Stimulated activated CD4-positive, alpha-beta T cell treated with anti-CD3 and anti-CD28 coated beads, Interleukin-4, amount 100 ng/mL, for 24 hours (primary cell): Measurements from ENCODE around the gene PTPRF.

Experiments
- DNase-seq: peaks from one replicate; pipeline ENCODE4 v3.0.0-alpha.2; 2020

PTPRF gene

DNA sequence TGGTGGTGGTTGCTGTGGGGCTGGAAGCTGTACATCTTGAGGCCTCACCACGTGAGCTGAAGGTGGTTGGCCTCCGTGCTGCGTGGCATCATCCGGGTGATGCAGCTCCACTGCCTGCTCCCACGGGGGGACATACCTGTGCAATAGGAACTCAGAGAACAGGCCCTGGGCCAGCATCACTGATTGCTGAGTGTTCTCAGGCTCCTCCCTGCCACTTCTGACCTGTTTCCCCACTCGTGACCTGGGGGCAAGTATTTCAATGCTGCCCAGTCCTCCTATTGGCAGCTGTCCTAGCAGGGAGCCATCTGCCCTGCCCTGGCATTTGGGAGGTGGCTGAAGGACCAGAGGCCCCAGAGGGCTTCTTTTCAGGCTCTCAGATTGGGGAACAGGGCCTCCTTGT lies 26.1 kb downstream of the PTPRF start:
- no peak for DNase-seq

DNA sequence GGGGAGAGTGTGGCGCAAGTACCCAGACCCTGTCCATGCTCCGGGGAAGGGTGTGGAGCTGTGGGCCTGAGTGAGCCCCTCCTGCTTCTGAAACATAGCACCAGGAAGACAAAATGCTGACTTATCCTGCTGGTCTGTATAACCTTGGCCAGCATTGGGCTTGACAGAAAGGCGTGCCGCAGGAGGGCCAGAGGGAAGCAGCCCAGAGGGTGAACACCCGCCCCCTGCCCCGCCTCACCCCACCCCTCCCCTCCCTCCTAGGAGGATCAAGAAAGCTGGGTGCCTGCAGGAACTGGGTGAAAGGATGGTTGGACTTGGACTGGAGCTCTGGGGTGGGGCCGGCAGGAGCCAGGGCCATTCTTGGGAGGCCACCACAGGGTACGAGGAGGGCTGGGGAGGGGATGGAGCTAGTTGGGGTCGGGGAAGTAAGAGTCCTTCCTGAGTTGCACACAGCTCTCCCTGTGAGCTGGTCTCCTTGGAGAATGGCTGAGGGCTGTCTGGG lies 27.1 kb downstream of the PTPRF start:
- DNase-seq = no peak

DNA sequence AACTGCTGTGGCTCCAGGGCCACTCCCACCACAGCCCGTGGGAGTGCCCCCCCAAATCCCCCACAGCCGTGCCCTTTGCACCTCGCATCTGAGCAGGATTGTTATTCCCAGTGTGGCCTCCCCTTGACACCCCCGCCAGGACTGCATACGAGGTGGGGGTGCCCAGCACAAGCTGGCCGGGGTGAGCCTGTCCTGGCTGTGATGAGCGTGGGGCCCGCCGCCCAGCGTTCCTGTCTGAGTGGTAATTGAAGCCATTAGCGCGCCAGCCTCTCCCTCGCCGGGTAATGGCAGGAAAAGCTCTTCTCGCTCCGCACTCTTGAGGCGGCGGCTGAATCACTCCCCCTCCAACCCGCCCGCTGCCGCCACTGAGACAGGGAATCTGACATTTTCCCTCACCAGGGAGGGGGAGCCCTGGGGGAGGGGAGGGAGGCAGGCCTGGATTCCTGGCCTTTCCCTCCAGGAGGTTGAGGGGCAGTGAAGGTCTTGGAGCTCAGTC lies 27.7 kb downstream of the PTPRF start:
- no peak for DNase-seq

DNA sequence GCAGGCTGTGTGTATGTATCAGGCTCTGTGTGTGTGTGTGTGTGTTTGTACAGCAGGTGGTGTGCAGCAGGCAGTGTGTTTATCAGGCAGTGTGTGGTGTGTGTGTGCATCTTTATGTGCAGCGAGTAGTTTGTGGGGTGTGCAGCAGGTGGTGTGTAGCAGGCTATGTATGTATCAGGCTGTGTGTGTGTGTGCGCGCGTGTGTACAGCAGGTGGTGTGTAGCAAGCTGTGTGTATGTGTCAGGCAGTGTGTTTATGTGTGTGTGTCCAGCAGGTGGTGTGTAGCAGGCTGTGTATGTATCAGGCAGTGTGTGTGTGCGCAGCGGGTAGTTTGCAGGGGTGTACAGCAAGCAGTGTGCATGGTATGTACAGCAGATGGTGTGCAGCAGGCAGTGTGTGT lies 29.0 kb downstream of the PTPRF start:
- no peak for DNase-seq

DNA sequence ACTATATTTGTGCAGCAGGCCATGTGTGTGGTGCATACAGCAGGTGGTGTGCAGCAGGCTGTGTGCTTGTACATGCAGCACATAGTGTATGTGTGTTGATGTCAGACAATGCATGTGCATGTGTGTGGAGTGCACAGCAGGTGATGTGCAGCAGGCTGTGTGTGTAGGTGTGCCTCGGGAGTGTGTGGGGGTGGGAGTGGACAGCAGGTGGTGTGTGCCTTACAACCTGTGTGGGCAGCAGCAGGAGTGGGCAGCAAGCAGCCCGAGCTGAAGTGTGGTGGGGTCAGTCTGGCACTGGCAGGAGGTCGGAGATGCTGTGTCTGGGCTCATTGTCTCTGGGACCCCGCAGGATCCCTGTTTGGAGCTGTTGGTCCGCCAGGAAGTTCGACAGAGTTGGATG lies 29.6 kb downstream of the PTPRF start:
- no peak for DNase-seq

DNA sequence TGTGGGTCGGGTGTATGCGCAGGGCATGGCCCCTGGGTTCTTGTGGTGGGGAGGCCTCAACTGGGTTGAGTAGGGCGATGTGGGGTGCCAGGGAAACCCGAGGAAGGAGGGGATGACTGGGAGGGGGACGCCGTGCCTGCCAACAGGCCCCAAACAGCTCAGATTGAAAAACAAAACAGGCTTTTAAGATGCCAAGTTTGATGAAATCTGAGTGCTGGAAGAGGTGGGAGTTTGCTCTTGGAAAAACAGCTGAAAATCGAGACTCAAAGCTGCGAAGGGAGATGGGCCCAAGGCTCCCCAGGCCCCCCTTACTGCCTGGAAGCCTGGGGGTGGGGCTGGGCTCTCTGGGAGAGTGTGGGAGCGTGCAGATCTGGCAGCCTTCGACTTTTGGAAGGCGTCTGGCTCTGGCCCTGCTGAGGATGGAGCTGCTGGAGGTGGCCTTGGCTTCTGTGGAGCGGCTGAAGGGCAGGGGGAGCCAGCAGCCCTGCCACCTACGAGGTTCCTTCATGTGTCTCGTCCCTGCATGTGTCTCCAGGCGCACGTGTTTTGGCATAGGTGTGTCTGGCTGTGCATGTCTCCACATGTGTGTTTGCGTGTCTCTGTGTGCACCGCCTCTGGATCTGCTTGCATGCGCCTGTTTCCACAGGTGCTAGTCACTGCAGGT lies 33.3 kb downstream of the PTPRF start:
- DNase-seq = no peak

DNA sequence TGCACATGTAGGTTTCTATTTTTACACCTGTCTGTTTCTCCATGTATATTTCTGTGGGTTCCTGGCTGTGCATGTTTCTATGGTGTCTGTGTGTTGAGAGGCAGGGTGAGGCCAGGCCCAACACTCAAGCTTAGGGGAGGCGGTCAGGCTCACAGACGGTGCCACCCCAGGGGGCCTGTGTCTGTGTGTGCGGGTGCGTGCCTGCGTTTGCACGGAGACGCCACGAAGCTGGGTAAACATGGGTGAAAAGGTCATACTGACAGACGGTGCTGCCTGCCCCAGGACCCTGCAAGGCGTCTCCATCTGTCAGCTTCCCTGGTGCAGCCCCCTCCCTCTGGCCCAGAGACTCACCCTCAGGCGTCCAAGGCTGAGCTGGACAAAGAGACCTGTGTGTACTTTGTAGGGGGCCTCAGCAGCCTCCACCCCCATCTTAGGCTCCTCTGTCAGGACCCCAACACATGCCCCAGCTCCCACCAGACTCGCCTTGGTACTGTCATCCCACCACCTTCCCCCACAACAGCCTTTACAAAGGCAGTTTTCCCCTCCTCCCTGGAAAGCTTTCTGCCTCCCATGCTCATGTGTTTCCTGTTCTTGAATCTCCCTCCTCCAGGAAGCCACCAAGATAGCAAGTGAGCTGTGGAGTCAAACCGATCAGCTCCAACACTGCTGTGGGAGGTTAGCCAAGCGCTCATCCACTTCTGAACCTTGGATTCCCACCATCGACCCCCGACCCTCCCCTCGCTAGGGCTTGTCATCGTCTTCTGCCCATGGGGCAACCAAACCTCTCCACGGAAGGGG lies 34.1 kb downstream of the PTPRF start:
- DNase-seq = no peak

DNA sequence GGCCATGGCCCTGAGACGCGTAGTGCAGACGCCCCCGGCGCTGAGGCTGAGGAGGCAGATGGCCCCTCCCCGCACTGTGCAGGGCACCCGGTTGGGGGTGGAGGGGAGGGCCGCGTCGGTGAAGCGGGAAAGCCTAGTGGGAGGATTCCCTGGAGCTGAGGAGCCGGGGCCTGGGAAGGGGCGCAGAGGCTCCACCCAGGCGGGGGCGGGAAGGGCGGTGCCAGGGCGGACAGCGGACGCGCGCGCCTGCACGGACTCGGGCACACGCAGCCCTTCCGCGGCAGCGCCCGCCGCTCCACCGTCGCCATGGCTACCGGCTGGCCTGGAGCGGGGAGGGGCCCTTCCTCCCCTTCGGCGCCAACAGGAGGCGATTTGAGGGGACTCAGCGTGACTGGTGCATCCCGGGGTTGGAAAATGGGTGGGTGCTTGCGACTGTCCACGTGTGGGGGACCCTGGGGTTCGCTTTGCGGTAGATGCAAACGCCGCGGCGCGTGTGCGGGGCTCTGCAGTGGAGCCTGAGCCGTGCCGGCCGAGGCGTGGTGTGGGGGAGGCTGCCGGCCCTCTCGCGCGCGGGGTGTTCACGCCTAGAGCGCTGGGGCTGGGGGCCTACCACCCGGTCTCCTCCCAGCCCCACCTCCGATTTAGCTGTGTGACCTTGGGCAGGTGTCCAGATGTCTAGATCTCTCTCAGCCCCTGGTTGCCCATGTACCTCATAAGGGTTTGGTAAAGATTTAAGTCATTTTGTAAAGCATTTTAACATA lies 35.1 kb downstream of the PTPRF start:
- DNase-seq = peak; percentile 24

DNA sequence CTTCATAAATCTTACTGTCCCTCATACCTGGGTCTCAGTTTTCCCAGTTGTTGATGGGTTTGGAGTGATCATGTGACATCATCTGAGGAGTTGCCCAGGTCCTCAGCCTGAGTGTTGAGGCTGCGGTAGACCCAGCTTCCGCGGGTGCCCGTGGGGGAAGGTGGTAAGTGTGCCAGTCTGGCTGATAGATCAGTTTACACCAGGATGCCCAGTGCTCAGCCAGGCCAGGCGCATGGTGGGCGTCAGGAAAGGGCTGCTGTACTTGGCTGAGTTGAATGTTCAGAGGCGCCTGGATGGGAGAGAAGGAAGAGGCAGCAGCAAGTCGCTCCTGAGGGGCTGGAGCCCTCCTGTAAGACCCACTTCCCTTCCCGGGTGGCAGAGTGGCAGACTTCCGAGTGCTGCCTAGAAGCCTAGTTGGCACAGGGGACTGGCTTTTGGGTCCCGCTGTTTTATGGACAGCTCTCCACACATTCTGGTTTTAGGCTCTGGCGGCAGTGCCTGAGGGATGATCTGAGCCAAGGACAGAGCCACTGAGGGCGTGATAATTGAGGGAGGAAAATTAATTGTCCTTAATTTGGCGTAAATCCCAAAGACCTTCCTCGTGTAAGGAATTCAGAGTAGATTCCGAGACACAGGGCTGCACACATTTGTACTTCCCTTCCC lies 35.8 kb downstream of the PTPRF start:
- DNase-seq = no peak

DNA sequence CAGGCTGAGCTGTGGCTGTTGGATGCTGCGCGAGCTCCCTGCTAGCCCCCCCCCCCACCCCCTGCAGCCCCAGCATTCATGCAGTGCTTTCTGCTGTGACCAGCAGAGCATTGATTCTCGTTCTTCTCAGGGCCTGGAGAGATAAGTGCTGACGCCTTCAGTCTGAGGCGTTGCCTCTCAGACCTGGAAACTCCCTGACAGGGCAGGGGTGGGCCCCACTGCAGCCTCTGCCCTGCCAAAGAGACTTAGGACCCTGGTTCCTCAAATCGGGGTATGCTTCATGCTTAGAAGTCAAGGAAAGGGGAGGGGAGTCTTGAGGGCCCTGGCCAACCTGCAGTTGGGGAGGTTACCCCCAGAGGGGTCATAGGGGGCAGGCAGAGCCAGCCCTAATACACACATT lies 38.5 kb downstream of the PTPRF start:
- DNase-seq = no peak

DNA sequence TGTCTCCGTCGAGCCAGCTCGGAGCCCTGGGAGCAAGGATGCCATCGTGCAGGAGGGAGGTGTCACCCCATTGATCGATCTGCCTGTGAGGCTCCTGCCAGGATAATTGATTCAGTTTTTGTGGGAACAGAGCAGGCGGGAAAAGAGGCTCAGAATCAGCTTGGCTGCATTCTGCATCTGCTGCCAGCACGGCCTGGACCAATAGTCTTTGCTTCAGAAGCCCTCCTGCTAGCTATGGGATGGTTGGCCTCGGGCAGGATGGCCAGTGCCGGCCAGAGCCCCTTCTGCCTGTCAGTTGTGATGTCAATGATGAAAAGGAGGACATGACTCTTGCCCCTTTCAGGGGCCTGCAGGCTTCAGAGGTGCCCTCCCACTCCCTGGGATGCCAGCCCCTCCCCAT lies 39.6 kb downstream of the PTPRF start:
- DNase-seq = no peak

DNA sequence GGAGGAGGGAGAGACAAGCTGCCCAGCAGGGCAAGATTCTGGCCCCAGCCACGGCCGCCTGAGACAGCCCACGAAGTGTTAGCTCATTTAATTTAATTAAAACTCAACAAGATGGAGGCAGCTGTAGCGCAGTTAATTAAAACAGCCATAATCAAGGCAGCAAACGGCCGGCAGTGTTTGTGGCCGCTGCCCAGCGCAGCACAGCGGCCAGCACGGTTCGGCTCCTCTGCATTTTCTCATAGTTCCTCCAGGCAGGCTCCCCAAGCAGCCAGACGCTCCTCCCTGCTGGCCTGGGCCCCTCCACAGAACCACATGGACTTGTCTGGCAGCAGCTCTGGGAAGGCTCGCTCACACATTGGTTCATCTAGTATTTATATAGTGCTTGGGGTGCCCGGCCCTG lies 40.0 kb downstream of the PTPRF start:
- no peak for DNase-seq

DNA sequence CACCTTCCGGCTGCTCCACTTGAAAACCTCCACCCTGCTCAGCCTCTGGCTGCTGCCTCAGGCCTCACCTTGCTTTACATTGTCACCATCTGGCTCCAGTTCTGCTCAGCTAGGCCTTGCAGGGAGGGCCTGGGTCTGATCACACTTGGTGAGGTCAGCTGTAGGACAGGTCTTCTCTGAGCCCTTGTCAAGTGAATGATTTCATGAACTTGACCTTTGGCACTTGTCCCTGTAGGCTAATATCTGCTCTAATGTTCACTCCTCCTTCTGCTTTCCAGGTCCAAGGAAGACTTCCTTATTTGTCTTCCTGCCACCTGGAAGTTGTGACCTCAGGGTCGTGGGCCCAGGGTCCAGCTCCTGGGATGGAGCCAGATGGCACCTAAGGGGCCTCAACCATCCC lies 41.4 kb downstream of the PTPRF start:
- no peak for DNase-seq

DNA sequence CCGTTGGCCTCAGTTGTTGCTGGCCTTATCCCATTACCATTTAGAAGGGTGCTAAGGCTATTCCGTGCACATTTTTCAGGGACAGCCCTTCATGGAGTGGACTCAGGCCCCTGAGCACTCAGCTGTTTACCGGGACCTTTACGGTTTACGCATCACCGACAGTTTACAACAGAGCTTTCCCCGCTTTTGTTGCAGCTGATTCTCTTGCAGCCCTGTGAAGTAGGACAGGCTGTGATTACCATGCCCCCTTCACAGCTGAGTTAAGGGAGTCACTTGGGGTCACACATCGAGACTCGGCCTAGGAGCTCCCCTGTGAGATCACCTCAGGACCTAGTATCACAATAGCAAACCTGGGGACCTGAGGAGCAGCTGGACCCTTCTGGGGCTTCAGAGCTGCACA lies 41.9 kb downstream of the PTPRF start:
- DNase-seq = no peak

DNA sequence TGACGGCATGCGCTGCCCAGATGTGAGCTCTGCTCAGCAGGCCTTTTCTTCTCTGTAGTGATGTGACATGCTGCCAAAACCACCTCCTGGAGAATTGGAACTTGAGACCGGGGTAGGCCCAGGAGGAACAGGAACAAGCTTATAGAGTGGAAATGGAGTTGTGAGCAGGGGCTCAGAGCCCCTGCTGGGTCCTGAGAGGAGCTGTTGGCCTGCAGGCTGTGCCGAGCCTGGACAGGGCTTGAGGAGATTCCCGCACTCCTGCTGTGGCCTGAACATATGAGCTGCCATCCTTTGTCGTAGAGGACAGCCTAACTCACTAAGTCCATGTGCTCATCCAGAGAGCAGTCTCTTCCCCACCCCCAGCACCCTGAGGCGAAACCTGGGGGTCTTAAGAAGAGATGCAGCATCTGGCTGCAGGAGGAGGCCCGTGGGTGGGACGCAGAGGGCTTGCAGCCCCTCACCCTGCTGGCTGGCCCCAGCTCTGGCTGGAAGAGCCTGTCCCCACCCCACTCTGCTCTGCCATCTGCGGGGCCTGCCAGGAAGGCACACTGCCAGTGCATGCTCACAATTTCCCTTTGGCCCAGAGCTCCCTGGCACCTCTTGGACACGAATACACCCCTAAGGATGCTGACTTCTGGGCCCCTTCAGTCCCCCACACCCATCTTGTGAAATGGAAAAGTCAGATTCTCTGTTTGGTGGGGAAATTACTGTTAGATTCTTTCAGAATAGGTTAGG lies 42.5 kb downstream of the PTPRF start:
- DNase-seq = no peak

DNA sequence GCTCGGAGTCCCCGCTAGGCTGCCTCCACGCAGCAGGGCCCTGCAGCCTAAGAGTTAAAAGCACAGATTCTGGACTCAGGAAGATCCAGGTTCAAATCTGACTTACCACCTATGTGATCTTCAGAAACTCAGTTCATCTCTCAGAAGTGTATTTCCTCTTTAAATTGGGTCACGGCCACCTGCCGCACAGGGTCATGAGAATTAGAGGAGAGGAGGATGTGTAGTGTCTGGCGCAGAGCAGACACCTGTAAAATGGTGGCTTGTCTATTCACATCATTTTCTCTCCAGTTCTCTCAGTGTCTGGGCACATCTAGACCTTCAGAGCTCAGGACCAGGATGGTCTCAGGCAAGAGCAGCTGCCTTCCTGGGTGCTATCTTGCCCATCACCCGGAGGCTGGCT lies 45.8 kb downstream of the PTPRF start:
- no peak for DNase-seq

DNA sequence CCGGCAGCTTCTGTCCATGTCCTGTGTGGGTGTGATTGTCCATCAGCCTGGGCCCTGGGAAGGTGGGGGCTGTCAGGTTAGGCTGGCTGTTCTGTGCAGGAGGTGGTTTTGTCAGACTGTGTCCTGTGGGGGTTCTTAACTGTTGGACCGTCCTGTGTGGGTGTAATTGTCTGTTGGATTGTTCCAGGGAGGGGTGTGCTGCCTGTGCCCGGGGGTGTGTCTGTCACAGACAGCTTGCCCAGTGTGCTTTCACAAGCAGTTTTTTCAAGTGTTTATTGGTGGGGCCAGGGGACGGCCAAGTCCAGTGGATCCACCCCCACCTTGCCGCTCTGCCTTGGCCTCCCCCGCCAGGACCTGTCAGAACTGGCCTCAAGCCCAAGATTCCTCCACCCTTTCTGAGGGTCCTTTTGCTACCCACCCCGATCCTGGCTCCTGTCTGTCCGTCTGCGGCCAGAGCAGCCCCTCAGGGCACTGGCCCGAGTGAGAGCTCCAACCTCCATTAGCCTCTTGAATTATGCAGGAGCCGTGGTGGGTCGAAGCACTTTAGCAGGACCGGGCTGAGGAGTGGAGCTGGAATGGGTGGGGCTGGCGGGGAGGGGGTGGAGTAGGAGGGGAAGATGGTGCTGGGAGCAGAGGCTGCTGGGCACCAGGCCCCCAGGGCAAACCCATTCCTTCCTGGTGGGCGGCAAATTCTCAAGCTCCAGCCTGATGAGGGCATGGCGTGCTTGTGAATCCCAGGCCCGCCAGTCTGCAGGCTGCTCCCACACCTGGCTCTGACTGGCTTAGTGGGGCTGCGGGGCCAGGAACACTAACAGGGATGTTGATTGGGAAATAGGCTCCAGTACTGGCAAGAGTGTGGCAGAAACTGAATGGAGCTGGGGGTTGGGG lies 47.2 kb downstream of the PTPRF start:
- DNase-seq = no peak

DNA sequence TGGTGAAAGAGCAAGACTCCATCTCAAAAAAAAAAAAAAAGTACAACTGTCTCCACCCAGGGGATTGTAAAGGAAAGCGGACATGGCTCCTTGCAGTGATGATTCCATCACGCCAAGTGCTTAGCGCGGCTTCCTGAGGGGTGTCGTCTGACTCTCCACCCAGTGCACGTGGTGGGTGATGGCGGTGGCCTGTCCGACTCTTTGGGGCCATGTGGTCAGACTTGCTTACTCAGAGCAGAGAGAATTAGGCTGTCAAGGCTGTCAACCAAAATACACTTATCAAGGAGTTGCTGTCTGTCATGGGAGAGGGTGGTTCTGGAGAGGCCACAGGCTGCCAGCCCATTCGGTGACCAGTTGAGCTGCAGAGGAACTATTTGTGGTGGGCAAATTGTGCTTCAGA lies 49.4 kb downstream of the PTPRF start:
- DNase-seq = no peak

DNA sequence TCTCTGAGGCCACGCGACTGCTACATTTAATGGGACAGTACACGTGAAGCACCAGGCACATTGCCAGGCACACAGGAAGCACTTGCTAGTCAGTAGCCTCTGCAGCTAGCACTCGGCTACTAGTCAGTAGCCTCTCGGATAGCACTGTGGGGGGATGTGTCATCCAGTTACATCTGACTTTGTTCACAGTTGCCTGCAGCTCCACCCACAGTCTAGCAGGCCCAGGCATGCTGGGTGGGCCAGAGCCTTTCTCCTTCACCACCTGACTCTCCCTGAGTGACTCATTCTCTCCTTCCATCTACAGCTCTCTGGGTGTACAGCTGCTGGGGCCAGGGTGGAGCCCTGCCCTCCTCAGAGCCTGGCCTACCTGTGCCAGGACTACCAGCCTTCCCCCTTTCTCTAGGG lies 51.5 kb downstream of the PTPRF start:
- peak; percentile 18 for DNase-seq

DNA sequence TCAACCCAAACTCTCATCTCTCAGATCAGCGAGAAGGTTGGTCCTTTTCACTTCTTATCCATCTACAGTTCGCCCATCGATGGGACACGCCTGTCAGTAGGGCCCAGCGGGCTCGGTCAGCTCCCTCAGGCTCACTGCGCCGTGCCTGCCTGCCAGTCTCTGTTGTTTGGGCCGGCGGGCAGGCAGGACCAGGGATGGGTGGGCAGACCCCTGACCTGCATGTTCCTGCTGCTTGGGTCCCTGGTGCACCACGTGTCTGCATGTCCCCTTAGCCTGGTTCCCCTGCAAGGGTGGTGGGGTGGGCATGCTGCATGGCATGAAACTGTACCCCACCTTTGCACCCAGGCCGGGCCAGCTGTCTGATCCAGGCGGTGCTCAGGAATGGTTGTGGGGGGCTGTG lies 52.4 kb downstream of the PTPRF start:
- no peak for DNase-seq

DNA sequence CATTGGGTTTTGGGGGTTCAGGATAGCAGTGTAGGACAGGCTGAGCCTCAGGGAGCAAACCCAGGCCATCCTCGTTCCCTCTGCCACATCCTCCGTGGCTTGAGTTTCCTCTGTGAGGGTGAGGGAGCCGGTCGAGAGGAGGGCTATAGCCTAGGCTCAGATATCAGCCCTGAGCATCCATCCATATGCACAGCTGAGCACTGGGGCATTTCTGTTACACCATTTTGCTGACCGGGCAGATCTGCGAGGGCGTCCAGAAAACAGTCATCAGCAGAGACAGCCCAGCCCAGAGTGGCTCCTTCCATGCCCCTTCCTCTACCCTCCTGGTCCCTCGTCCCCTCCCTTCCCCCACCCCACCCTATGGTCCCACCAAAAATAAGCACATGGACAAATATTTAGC lies 53.5 kb downstream of the PTPRF start:
- DNase-seq = no peak
